ENCODE results near the gene NHEJ1. TPM values are rescaled to one million over a fixed set of nuclear protein-coding genes. Genes with fewer than 3 reads are reported as not detected.

NHEJ1 gene
- total RNA-seq, 2 experiments from 2014 or later, result 7.2 to 8.5 TPM

DNA sequence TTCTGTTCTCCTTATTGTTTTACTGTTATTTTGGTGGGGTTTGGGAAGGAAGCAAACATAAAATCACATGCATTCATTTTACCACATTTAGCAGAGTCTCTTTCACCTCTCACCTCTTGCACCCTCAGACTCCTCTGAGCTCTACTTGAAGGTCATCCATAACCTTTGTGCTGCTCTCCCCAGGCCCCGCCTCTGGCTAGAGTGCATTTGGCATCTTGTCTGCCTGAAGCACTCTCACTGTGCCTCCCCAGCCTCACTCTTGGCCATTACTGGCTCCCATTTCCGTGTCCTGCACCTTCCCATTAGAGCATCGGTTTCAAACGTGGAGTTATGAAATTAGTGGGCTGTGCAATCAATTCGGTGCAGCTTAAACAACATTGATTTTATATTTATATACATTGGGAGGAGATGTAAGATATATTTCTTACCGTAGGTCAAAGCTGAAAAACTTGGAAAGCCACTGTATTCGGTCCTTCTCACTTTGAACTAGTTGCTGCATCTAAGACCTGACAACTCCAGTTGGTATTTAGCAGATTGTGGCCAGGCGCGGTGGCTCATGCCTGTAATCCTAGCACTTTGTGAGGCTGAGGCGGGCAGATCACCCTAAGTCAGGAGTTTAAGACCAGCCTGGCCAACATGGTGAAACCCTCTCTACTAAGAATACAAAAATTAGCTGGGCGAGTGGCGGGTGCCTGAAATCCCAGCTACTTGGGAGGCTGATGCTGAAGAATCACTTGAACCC, 39.0 kb upstream of the NHEJ1 start:
- peaks cover 7% of the 10 kb centered on the region for H3K4me1 Mint-ChIP-seq (ENCODE audit: low read depth)
- TF ChIP-seq CTCF (IDR thresholded peaks at IDR 0.05), result no peak
- Histone ChIP-seq H3K4me1 (ENCODE audit: insufficient read depth, low read length) (peaks cover 6% of the 10 kb centered on the region), H3K4me3 (ENCODE audit: low read length) (no peak overlapping the region), H3K27ac (ENCODE audit: low read depth in 1 of 2, low read length in 2 of 2) (no peak overlapping the region), H3K36me3 (ENCODE audit: insufficient read depth, low read length) (no peaks in the 10 kb centered on the region), H3K9me3 (ENCODE audit: control insufficient read depth in 1 of 2, insufficient read depth in 1 of 2, low read length in 2 of 2) (peaks cover 0 to 3% of the 10 kb centered on the region in 2 experiments), H3K27me3 (ENCODE audit: control insufficient read depth in 1 of 2, insufficient read depth in 2 of 2, low read length in 2 of 2) (peaks cover 0 to 2% of the 10 kb centered on the region in 2 experiments)
- intact Hi-C loops (cut with DNase I, micrococcal nuclease), result loop anchor here in 1 of 2 experiments (10.0 kb wide), 2 partner anchors 185 to 345 kb away; partner anchors contain the start of genes CHPF, DNPEP and TMEM198
- ChIA-PET POLR2A (interaction anchor here (0.8 to 2.4 kb wide), 6 partner anchors 18 to 46 kb away, joined by 3 to 14 read pairs (median 4); partner anchors contain the start of genes ANKZF1, ATG9A, CNPPD1 and GLB1L), CTCF (interaction anchor here (0.9 to 2.3 kb wide), 2 partner anchors 12 to 29 kb away, joined by 4 to 6 read pairs; no protein-coding TSS in a partner anchor)
- no peaks in the 10 kb centered on the region for H3K36me3 Mint-ChIP-seq (ENCODE audit: low read depth)
- no peaks in the 10 kb centered on the region for H3K9me3 Mint-ChIP-seq
- peak in 1 of 14 experiments; percentile 0 for DNase-seq
- no peak overlapping the region for H3K27ac Mint-ChIP-seq
- ATAC-seq (ENCODE audit: poor library complexity), result no peak
- H3K27me3 Mint-ChIP-seq, result peaks cover 6% of the 10 kb centered on the region
- H3K4me3 Mint-ChIP-seq, result no peak overlapping the region

DNA sequence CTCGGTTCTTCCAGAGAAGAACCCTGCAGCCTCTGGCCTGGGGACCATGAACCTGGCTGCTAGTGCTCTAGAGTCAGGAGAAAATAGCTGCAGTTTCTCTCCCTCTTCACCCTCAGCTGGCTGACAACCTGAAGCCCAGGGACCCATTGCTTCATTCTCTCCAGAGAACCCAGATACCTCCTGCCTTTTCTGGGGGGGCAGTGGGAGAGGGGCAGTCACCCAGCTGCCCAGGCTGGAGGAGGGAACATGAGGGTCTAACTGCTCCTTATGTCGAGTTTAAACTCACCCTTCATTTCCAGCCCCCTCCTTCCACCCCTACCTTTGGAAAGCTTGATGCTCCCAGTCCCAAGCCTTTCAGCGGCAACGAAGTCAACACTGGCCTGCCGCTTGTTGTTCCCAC, 38.4 kb upstream of the NHEJ1 start:
- H3K27ac Mint-ChIP-seq, result no peak overlapping the region
- no peak for TF ChIP-seq CTCF (IDR thresholded peaks at IDR 0.05)
- peaks cover 7% of the 10 kb centered on the region for H3K4me1 Mint-ChIP-seq (ENCODE audit: low read depth)

DNA sequence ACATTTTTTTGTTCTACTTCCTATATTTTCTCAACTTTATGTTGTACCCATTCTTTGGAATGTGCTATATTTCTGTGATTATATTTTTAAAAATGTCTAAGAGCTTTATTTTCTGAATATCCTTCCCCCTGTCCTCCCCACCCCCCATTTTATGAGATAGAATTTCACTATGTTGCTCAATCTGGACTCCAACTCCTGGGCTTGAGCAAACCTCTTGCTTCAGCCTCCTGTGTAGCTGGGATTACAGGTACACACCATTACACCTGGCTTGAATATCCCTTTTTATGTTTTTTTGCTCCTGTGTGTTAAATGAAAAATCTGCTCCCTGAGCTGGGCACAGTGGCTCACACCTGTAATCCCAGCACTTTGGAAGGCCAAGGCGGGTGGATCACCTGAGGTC, 36.8 kb upstream of the NHEJ1 start:
- H3K27ac Mint-ChIP-seq, result no peak overlapping the region
- no peak overlapping the region for H3K4me3 ChIP-seq (ENCODE audit: low read length)
- no peaks in the 10 kb centered on the region for H3K36me3 Mint-ChIP-seq (ENCODE audit: low read depth)
- H3K9me3 Mint-ChIP-seq, result no peaks in the 10 kb centered on the region
- no peaks in the 10 kb centered on the region for H3K36me3 ChIP-seq (ENCODE audit: insufficient read depth, low read length)
- H3K9me3 ChIP-seq (ENCODE audit: control insufficient read depth in 1 of 2, insufficient read depth in 1 of 2, low read length in 2 of 2), result peaks cover 0 to 3% of the 10 kb centered on the region in 2 experiments
- no peak overlapping the region for H3K4me3 Mint-ChIP-seq
- peaks cover 6% of the 10 kb centered on the region for H3K27me3 Mint-ChIP-seq
- POLR2A ChIA-PET, result interaction anchor here (0.9 to 3.8 kb wide), 4 partner anchors 9 to 21 kb away, joined by 3 to 17 read pairs (median 5); partner anchors contain the start of genes CNPPD1 and ZFAND2B
- ATAC-seq (ENCODE audit: poor library complexity) (no peak), DNase-seq (no peak)
- H3K27ac ChIP-seq (ENCODE audit: low read depth in 1 of 2, low read length in 2 of 2), result no peak overlapping the region
- CTCF ChIA-PET, result no interaction called here
- no peak for TF ChIP-seq CTCF (IDR thresholded peaks at IDR 0.05)
- H3K4me1 Mint-ChIP-seq (ENCODE audit: low read depth), result peaks cover 7% of the 10 kb centered on the region
- H3K4me1 ChIP-seq (ENCODE audit: insufficient read depth, low read length), result peaks cover 6% of the 10 kb centered on the region
- peaks cover 0 to 2% of the 10 kb centered on the region in 2 experiments for H3K27me3 ChIP-seq (ENCODE audit: control insufficient read depth in 1 of 2, insufficient read depth in 2 of 2, low read length in 2 of 2)
- intact Hi-C loops (cut with DNase I, micrococcal nuclease), result no loop called here

More for the DNA sequence above, 38.4 kb upstream of the NHEJ1 start:
- CTCF ChIA-PET, result interaction anchor here (0.9 kb wide), 1 partner anchor 28 kb away, joined by 4 read pairs; no protein-coding TSS in a partner anchor
- H3K4me3 ChIP-seq (ENCODE audit: low read length), result no peak overlapping the region
- Mint-ChIP-seq H3K27me3 (peaks cover 6% of the 10 kb centered on the region), H3K9me3 (no peaks in the 10 kb centered on the region), H3K36me3 (ENCODE audit: low read depth) (no peaks in the 10 kb centered on the region), H3K4me3 (no peak overlapping the region)
- POLR2A ChIA-PET, result interaction anchor here (1.0 to 2.4 kb wide), 2 partner anchors 17 to 22 kb away, joined by 3 to 12 read pairs; partner anchors contain the start of gene CNPPD1
- no peak for DNase-seq
- peaks cover 0 to 2% of the 10 kb centered on the region in 2 experiments for H3K27me3 ChIP-seq (ENCODE audit: control insufficient read depth in 1 of 2, insufficient read depth in 2 of 2, low read length in 2 of 2)
- H3K9me3 ChIP-seq (ENCODE audit: control insufficient read depth in 1 of 2, insufficient read depth in 1 of 2, low read length in 2 of 2), result peaks cover 0 to 3% of the 10 kb centered on the region in 2 experiments
- H3K27ac ChIP-seq (ENCODE audit: low read depth in 1 of 2, low read length in 2 of 2), result no peak overlapping the region
- intact Hi-C loops (cut with DNase I, micrococcal nuclease), result no loop called here
- H3K4me1 ChIP-seq (ENCODE audit: insufficient read depth, low read length), result peaks cover 6% of the 10 kb centered on the region
- H3K36me3 ChIP-seq (ENCODE audit: insufficient read depth, low read length), result no peaks in the 10 kb centered on the region
- no peak for ATAC-seq (ENCODE audit: poor library complexity)
